GM12891 (cell line): ENCODE measurements around the gene DPH2.

ENCODE experiments used
- POLR2A ChIP-seq: IDR thresholded peaks from 2 replicates; pipeline ENCODE4 v1.6.1; 2011; ENCODE audit warnings: low read depth, low read length, control low read depth
- POLR2AphosphoS5 ChIP-seq: IDR thresholded peaks from 2 replicates; pipeline ENCODE4 v1.6.1; 2011; ENCODE audit warnings: low read depth, low read length, control low read depth
- TAF1 ChIP-seq: IDR thresholded peaks from 2 replicates; pipeline ENCODE4 v1.6.1; 2011; ENCODE audit warnings: low read depth, low read length, control low read depth

GRCh38 chr1:43979261-43979527 is 9.4 kb downstream of the DPH2 start:
- TF ChIP-seq POLR2A = no peak
- no peak for TF ChIP-seq POLR2AphosphoS5
- TF ChIP-seq TAF1 = no peak
